Muscle layer of duodenum (tissue), 2 donors: ENCODE results near the gene GBE1.

Experiments used
- H3K27ac ChIP-seq: one replicate; pipeline ENCODE4 v1.7.0; 2013; ENCODE audit warnings: mild to moderate bottlenecking, low read length
- H3K27me3 ChIP-seq: one replicate; pipeline ENCODE4 v1.7.0; 2013; ENCODE audit warnings: low read depth, mild to moderate bottlenecking, control low read depth, low read length
- H3K36me3 ChIP-seq, 2 donors: one replicate each; pipeline ENCODE4 v1.7.0; 2013; ENCODE audit warnings: low read length in 2 of 2, control low read depth in 1 of 2, mild to moderate bottlenecking in 1 of 2; ENCODE audit not compliant: insufficient read depth in 2 of 2, control insufficient read depth in 1 of 2
- H3K4me1 ChIP-seq, 2 donors: one replicate each; pipeline ENCODE4 v1.7.0; 2013; ENCODE audit warnings: low read length in 2 of 2, mild to moderate bottlenecking in 2 of 2, control low read depth in 1 of 2, moderate library complexity in 1 of 2; ENCODE audit not compliant: insufficient read depth in 2 of 2, control insufficient read depth in 1 of 2
- H3K4me3 ChIP-seq, 2 donors: one replicate each; pipeline ENCODE4 v1.7.0; 2013; ENCODE audit warnings: low read length in 2 of 2, low read depth in 1 of 2, mild to moderate bottlenecking in 1 of 2
- H3K9me3 ChIP-seq, 2 donors: one replicate each; pipeline ENCODE4 v1.7.0; 2013; ENCODE audit warnings: low read length in 2 of 2, control low read depth in 1 of 2, mild to moderate bottlenecking in 1 of 2; ENCODE audit not compliant: control insufficient read depth in 1 of 2
- donor health status: healthy.

Gene GBE1

GRCh38 chr3:81568378-81568777 lies 193.1 kb downstream of the GBE1 start:
- Histone ChIP-seq H3K9me3 (peaks cover 0 to 3% of the 10 kb centered on the region in 2 donors), H3K4me1 (no peaks in the 10 kb centered on the region), H3K27me3 (no peaks in the 10 kb centered on the region), H3K4me3 (no peak overlapping the region), H3K36me3 (peaks cover 0 to 12% of the 10 kb centered on the region in 2 donors), H3K27ac (no peak overlapping the region)

- H3K36me3 ChIP-seq = peaks cover 0 to 12% of the 10 kb centered on the region in 2 donors
- peaks cover 0 to 3% of the 10 kb centered on the region in 2 donors for H3K9me3 ChIP-seq
- no peaks in the 10 kb centered on the region for H3K27me3 ChIP-seq
- no peak overlapping the region for H3K27ac ChIP-seq
- H3K4me3 ChIP-seq = no peak overlapping the region
- H3K4me1 ChIP-seq = no peaks in the 10 kb centered on the region
Measured at GRCh38 chr3:81565041-81565440, 196.4 kb downstream of the GBE1 start.

- Histone ChIP-seq H3K4me3 (no peak overlapping the region), H3K4me1 (no peaks in the 10 kb centered on the region), H3K9me3 (no peaks in the 10 kb centered on the region), H3K27ac (no peak overlapping the region), H3K27me3 (no peaks in the 10 kb centered on the region), H3K36me3 (no peaks in the 10 kb centered on the region)
Measured at GRCh38 chr3:81558106-81558505, 203.3 kb downstream of the GBE1 start.

GRCh38 chr3:81554801-81555200 lies 206.6 kb downstream of the GBE1 start:
- H3K27ac ChIP-seq = no peak overlapping the region

GRCh38 chr3:81554388-81554787 lies 207.1 kb downstream of the GBE1 start:
- Histone ChIP-seq H3K9me3 (no peaks in the 10 kb centered on the region), H3K27ac (no peak overlapping the region), H3K36me3 (no peaks in the 10 kb centered on the region), H3K27me3 (no peaks in the 10 kb centered on the region), H3K4me3 (no peak overlapping the region), H3K4me1 (no peaks in the 10 kb centered on the region)

More at GRCh38 chr3:81554801-81555200, 206.6 kb downstream of the GBE1 start:
- no peaks in the 10 kb centered on the region for H3K4me1 ChIP-seq
- H3K36me3 ChIP-seq = no peaks in the 10 kb centered on the region
- H3K9me3 ChIP-seq = no peaks in the 10 kb centered on the region
- no peak overlapping the region for H3K4me3 ChIP-seq
- H3K27me3 ChIP-seq = no peaks in the 10 kb centered on the region

- H3K36me3 ChIP-seq = no peaks in the 10 kb centered on the region
- no peaks in the 10 kb centered on the region for H3K4me1 ChIP-seq
- no peaks in the 10 kb centered on the region for H3K9me3 ChIP-seq
- no peak overlapping the region for H3K27ac ChIP-seq
- H3K27me3 ChIP-seq = no peaks in the 10 kb centered on the region
- H3K4me3 ChIP-seq = no peak overlapping the region
Measured at GRCh38 chr3:81550415-81550814, 211.0 kb downstream of the GBE1 start.

- no peak overlapping the region for H3K27ac ChIP-seq
- no peaks in the 10 kb centered on the region for H3K27me3 ChIP-seq
Measured at GRCh38 chr3:81549831-81550230, 211.6 kb downstream of the GBE1 start.

GRCh38 chr3:81549388-81549787 lies 212.1 kb downstream of the GBE1 start:
- Histone ChIP-seq H3K4me3 (no peak overlapping the region), H3K27ac (no peak overlapping the region), H3K9me3 (no peaks in the 10 kb centered on the region), H3K27me3 (no peaks in the 10 kb centered on the region), H3K4me1 (no peaks in the 10 kb centered on the region), H3K36me3 (no peaks in the 10 kb centered on the region)

More at GRCh38 chr3:81549831-81550230, 211.6 kb downstream of the GBE1 start:
- H3K9me3 ChIP-seq = no peaks in the 10 kb centered on the region
- no peaks in the 10 kb centered on the region for H3K36me3 ChIP-seq
- H3K4me3 ChIP-seq = no peak overlapping the region
- H3K4me1 ChIP-seq = no peaks in the 10 kb centered on the region

- no peaks in the 10 kb centered on the region for H3K4me1 ChIP-seq
- no peak overlapping the region for H3K27ac ChIP-seq
- H3K4me3 ChIP-seq = no peak overlapping the region
- H3K36me3 ChIP-seq = no peaks in the 10 kb centered on the region
- no peaks in the 10 kb centered on the region for H3K27me3 ChIP-seq
- no peaks in the 10 kb centered on the region for H3K9me3 ChIP-seq
Measured at GRCh38 chr3:81545572-81545971, 215.9 kb downstream of the GBE1 start.

GRCh38 chr3:81544385-81544784 lies 217.1 kb downstream of the GBE1 start:
- H3K27ac ChIP-seq = no peak overlapping the region
- H3K36me3 ChIP-seq = no peaks in the 10 kb centered on the region
- no peaks in the 10 kb centered on the region for H3K4me1 ChIP-seq
- no peaks in the 10 kb centered on the region for H3K27me3 ChIP-seq
- H3K9me3 ChIP-seq = no peaks in the 10 kb centered on the region
- no peak overlapping the region for H3K4me3 ChIP-seq

GRCh38 chr3:81540787-81541186 lies 220.7 kb downstream of the GBE1 start:
- no peaks in the 10 kb centered on the region for H3K4me1 ChIP-seq
- H3K4me3 ChIP-seq = no peak overlapping the region
- H3K27ac ChIP-seq = no peak overlapping the region
- H3K27me3 ChIP-seq = no peaks in the 10 kb centered on the region
- H3K9me3 ChIP-seq = no peaks in the 10 kb centered on the region
- H3K36me3 ChIP-seq = no peaks in the 10 kb centered on the region

GRCh38 chr3:81531846-81532245 lies 229.6 kb downstream of the GBE1 start:
- no peaks in the 10 kb centered on the region for H3K9me3 ChIP-seq
- peaks cover 12 to 13% of the 10 kb centered on the region in 2 donors for H3K36me3 ChIP-seq
- no peak overlapping the region for H3K4me3 ChIP-seq
- H3K27ac ChIP-seq = no peak overlapping the region
- peaks cover 0 to 5% of the 10 kb centered on the region in 2 donors for H3K4me1 ChIP-seq
- no peaks in the 10 kb centered on the region for H3K27me3 ChIP-seq
